Heart left ventricle (tissue), 13 donors: Measurements from ENCODE around the gene PANK4.

Experiments
- POLR2A ChIP-seq, 2 donors: fragments of 450-650 bp; IDR thresholded peaks; one replicate each; pipeline ENCODE4 v1.6.1; 2017; ENCODE audit warnings: antibody characterized with exemption in 2 of 2, mild to moderate bottlenecking in 2 of 2, moderate library complexity in 2 of 2
- TF ChIP-seq, protein P1 (sequence below), 12 donors: fragments of 200-600 bp; sonication (generic) in 4 of 12; IDR thresholded peaks; one replicate each; pipeline versions ENCODE4 v1.5.0 to v1.8.0; 2018 to 2022; ENCODE audit warnings: antibody characterized with exemption in 12 of 12, mild to moderate bottlenecking in 5 of 12
- donor health status: ischemic (EF 13 %, LVEDD 7.1; RV severe dilation, severe dysfunction).
- donor health status: DM: no; HTN: yes; CAD: no.
- donor health status: DM: no; HTN: no; CAD: no.
- donor health status: ischemic (EF 25% LVEDD 6.9; RV normal size, moderate dysfunction).
- donor health status: ischemic (EF 25% LVEDD 5.7; RV mildly dilated, moderate dysfunction).
- donor health status: ischemic (EF 35%, LVEDD 5.7; RV mildly dilated, moderate dysfunction).
- donor health status: nonischemic (EF 11% LVEDD 7.7; RV severe dilation, severe dysfunction).
- donor health status: DM: yes; HTN: yes; CAD: no.
- donor health status: PGD.
- donor health status: ischemic (EF 29% LVEDD 5.4; RV normal size, mild dysfunction).
- donor health status: nonischemic (EF 23%, LVEDD 6.1; RV moderate dilation, normal function).

- TF ChIP-seq POLR2A (IDR thresholded peaks at IDR 0.05), result no peak
- TF ChIP-seq, protein P1, sequence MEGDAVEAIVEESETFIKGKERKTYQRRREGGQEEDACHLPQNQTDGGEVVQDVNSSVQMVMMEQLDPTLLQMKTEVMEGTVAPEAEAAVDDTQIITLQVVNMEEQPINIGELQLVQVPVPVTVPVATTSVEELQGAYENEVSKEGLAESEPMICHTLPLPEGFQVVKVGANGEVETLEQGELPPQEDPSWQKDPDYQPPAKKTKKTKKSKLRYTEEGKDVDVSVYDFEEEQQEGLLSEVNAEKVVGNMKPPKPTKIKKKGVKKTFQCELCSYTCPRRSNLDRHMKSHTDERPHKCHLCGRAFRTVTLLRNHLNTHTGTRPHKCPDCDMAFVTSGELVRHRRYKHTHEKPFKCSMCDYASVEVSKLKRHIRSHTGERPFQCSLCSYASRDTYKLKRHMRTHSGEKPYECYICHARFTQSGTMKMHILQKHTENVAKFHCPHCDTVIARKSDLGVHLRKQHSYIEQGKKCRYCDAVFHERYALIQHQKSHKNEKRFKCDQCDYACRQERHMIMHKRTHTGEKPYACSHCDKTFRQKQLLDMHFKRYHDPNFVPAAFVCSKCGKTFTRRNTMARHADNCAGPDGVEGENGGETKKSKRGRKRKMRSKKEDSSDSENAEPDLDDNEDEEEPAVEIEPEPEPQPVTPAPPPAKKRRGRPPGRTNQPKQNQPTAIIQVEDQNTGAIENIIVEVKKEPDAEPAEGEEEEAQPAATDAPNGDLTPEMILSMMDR (IDR thresholded peaks at IDR 0.05), result no peak
Observed at GRCh38 chr1:2538872-2539271, 12.5 kb upstream of the PANK4 start.
